MM.1S (cell line): ENCODE results near the gene PPM1A.

Source experiments
- DNase-seq: peaks from one replicate; pipeline ENCODE4 v3.0.0-alpha.2; 2015
- H2AFZ ChIP-seq: fragments of 300-600 bp; sonication (generic); 2 replicates; pipeline ENCODE4 v1.6.0; 2016; ENCODE audit warnings: antibody characterized with exemption, low read length
- H3F3A ChIP-seq: fragments of 300-600 bp; sonication (generic); 2 replicates; pipeline ENCODE4 v1.6.1; 2016; ENCODE audit warnings: mild to moderate bottlenecking, antibody characterized with exemption, low read length, moderate library complexity, mixed read lengths; ENCODE audit not compliant: insufficient read depth
- H3K27ac ChIP-seq: fragments of 300-600 bp; sonication (generic); 2 replicates; pipeline ENCODE4 v1.5.1; 2016; ENCODE audit warnings: mild to moderate bottlenecking, low read length
- H3K27me3 ChIP-seq: fragments of 300-600 bp; sonication (generic); replicated peaks from 2 replicates; pipeline ENCODE4 v1.6.0; 2016; ENCODE audit warnings: low read length; ENCODE audit not compliant: insufficient read depth
- H3K36me3 ChIP-seq: fragments of 300-600 bp; sonication (generic); replicated peaks from 2 replicates; pipeline ENCODE4 v1.6.1; 2016; ENCODE audit warnings: mild to moderate bottlenecking, low read length, mixed read lengths; ENCODE audit not compliant: insufficient read depth
- H3K4me1 ChIP-seq: fragments of 300-600 bp; sonication (generic); 2 replicates; pipeline ENCODE4 v1.6.1; 2016; ENCODE audit warnings: low read length, mixed read lengths
- H3K4me2 ChIP-seq: fragments of 300-600 bp; sonication (generic); 2 replicates; pipeline ENCODE4 v1.6.0; 2016; ENCODE audit warnings: low read depth, low read length
- H3K4me3 ChIP-seq: fragments of 300-600 bp; sonication (generic); 2 replicates; pipeline ENCODE4 v1.5.1; 2016; ENCODE audit warnings: low read length, mixed read lengths
- H3K79me2 ChIP-seq: fragments of 300-600 bp; sonication (generic); 2 replicates; pipeline ENCODE4 v1.6.1; 2016; ENCODE audit warnings: mixed run types, low read length, mixed read lengths
- H3K9ac ChIP-seq: fragments of 300-600 bp; sonication (generic); 2 replicates; pipeline ENCODE4 v1.6.1; 2016; ENCODE audit warnings: low read length, mixed read lengths
- H3K9me2 ChIP-seq: fragments of 300-600 bp; sonication (generic); replicated peaks from 2 replicates; pipeline ENCODE4 v1.6.1; 2016; ENCODE audit warnings: mild to moderate bottlenecking, low read length, mixed read lengths; ENCODE audit not compliant: insufficient read depth
- H3K9me3 ChIP-seq: fragments of 300-600 bp; sonication (generic); replicated peaks from 2 replicates; pipeline ENCODE4 v1.6.1; 2016; ENCODE audit warnings: mild to moderate bottlenecking, low read length, mixed read lengths; ENCODE audit not compliant: insufficient read depth
- H4K20me1 ChIP-seq: fragments of 300-600 bp; sonication (generic); 2 replicates; pipeline ENCODE4 v1.6.1; 2016; ENCODE audit warnings: mild to moderate bottlenecking, low read length, moderate library complexity, mixed read lengths; ENCODE audit not compliant: insufficient read depth
- CTCF ChIP-seq: fragments of 300-600 bp; sonication (generic); IDR thresholded peaks from 2 replicates; pipeline ENCODE4 v1.5.1; 2016; ENCODE audit warnings: antibody characterized with exemption, low read length, mixed read lengths
- EZH2 ChIP-seq: fragments of 300-600 bp; sonication (generic); optimal IDR thresholded peaks from 2 replicates; pipeline ENCODE3; 2017; ENCODE audit warnings: low read depth, mild to moderate bottlenecking, antibody characterized with exemption, low read length, mixed read lengths
- EZH2phosphoT487 ChIP-seq: fragments of 300-600 bp; sonication (generic); IDR thresholded peaks from 2 replicates; pipeline ENCODE4 v1.6.1; 2018; ENCODE audit warnings: antibody characterized with exemption, low read length

PPM1A gene

DNA sequence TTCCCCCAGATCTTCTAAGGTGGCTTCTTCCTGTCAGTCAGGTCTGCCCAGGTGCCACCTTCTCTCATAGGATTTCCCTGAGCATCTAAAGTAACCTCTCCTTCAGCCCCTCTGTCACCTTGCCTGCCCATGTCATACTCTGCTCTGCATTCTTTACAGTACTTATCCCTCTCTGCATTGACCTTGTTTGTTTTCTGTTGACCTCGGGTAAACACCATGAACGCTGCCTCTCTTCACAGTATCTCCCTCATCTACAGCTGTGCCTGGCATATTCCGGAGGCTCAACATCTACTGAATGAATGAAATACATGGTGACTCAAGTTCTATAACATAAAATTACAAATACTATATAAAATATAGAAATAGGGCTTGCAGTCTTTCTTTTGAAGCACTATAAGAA, 10.1 kb upstream of the PPM1A start:
- Histone ChIP-seq H3K79me2 (no peaks in the 10 kb centered on the region), H2AFZ (no peak overlapping the region), H3K9me2 (no peaks in the 10 kb centered on the region), H3K4me2 (no peak overlapping the region), H3K9me3 (no peaks in the 10 kb centered on the region), H3K4me1 (no peaks in the 10 kb centered on the region), H3K36me3 (no peaks in the 10 kb centered on the region), H3F3A (no peaks in the 10 kb centered on the region), H3K4me3 (no peak overlapping the region), H3K27me3 (no peaks in the 10 kb centered on the region), H3K9ac (no peak overlapping the region), H4K20me1 (no peaks in the 10 kb centered on the region), H3K27ac (no peak overlapping the region)
- DNase-seq, result no peak
- TF ChIP-seq CTCF, result no peak
- TF ChIP-seq EZH2, result no peak
- TF ChIP-seq EZH2phosphoT487, result no peak

DNA sequence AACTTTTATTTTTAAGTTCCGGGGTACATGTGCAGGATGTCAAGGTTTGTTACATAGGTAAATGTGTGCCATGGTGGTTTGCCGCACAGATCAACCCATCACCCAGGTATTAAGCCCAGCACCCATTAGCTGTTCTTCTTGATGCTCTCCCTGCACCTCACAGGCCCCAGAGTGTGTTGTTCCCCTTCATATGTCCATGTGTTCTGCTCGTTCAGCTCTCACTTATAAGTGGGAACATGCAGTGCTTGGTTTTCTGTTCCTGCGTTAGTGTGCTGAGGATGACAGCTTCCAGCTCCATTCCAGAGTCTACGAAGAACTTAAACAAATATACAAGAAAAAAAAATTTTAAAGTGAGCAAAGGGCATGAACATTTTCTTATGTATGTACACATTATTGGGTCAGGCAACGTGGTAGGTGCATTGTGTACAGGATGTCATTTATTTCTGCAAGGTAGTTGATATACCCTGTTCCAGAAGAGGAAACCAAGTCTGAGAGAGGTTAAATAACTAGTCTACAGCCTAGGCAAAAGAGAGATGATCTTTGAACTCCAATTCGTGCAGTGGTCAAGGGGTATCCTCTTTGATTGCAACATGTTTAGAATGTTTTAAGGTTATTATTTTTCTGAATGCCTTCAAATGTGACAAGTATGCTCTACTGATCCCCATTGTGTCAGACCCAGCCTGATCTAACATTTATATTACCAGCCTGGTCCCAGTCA, 8.7 kb upstream of the PPM1A start:
- Histone ChIP-seq H3K36me3 (no peaks in the 10 kb centered on the region), H3K4me3 (no peak overlapping the region), H3K4me1 (no peaks in the 10 kb centered on the region), H3K4me2 (no peak overlapping the region), H3K9me2 (no peaks in the 10 kb centered on the region), H4K20me1 (no peaks in the 10 kb centered on the region), H2AFZ (no peak overlapping the region), H3K27ac (no peak overlapping the region), H3K9me3 (no peaks in the 10 kb centered on the region), H3K27me3 (no peaks in the 10 kb centered on the region), H3K79me2 (no peaks in the 10 kb centered on the region), H3F3A (no peaks in the 10 kb centered on the region), H3K9ac (no peak overlapping the region)
- TF ChIP-seq CTCF (no peak), EZH2 (no peak), EZH2phosphoT487 (no peak)
- DNase-seq, result no peak

GRCh38 chr14:60241091-60241490, 7.9 kb upstream of the PPM1A start:
- Histone ChIP-seq H3K27me3 (no peaks in the 10 kb centered on the region), H3F3A (no peaks in the 10 kb centered on the region), H3K4me3 (no peak overlapping the region), H3K4me2 (no peak overlapping the region), H3K9me2 (no peaks in the 10 kb centered on the region), H3K9me3 (no peaks in the 10 kb centered on the region), H2AFZ (no peak overlapping the region), H3K79me2 (no peaks in the 10 kb centered on the region), H3K4me1 (no peaks in the 10 kb centered on the region), H3K36me3 (no peaks in the 10 kb centered on the region), H3K9ac (no peak overlapping the region), H3K27ac (no peak overlapping the region), H4K20me1 (no peaks in the 10 kb centered on the region)
- TF ChIP-seq CTCF (no peak), EZH2phosphoT487 (no peak), EZH2 (no peak)
- DNase-seq, result no peak
